Measurements from ENCODE around the gene SLC2A10.
A peak's percentile ranks its signal among the peaks of the same experiment; 100 is the strongest.

The SLC2A10 gene

DNA sequence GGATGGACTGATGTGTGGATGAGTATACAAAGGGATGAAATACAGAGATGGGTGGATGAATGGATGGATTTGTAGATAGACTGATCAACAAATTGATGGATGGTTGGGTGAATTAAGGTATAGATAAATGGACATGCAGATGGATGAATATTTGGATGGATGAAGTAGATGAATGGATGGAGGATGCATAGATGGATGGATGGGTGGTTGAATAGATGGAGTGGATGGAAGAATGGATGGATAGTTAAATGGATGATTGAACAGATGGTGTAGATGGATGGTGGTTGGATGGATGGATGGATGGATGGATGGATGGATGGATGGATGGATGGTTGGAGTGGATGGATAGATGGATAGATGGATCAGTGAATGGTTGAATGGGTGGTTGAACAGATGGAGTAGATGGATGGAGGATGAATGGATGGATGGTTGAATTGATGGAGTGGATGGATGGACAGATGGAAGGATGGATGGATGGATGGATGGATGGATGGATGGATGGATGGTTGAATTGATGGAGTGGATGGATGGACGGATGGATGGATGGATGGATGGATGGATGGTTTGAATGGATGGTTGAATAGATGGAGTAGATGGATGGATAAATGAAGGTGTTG is 15.0 kb downstream of the SLC2A10 start:
- no peak overlapping the region for H3K4me3 ChIP-seq (ENCODE audit: low read depth, low read length)
- DNase-seq (ENCODE audit: low read depth), result no peak
- TF ChIP-seq, protein P1, sequence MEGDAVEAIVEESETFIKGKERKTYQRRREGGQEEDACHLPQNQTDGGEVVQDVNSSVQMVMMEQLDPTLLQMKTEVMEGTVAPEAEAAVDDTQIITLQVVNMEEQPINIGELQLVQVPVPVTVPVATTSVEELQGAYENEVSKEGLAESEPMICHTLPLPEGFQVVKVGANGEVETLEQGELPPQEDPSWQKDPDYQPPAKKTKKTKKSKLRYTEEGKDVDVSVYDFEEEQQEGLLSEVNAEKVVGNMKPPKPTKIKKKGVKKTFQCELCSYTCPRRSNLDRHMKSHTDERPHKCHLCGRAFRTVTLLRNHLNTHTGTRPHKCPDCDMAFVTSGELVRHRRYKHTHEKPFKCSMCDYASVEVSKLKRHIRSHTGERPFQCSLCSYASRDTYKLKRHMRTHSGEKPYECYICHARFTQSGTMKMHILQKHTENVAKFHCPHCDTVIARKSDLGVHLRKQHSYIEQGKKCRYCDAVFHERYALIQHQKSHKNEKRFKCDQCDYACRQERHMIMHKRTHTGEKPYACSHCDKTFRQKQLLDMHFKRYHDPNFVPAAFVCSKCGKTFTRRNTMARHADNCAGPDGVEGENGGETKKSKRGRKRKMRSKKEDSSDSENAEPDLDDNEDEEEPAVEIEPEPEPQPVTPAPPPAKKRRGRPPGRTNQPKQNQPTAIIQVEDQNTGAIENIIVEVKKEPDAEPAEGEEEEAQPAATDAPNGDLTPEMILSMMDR (IDR thresholded peaks at IDR 0.05; ENCODE audit: control insufficient read depth, extremely low read depth, insufficient read depth), result no peak

DNA sequence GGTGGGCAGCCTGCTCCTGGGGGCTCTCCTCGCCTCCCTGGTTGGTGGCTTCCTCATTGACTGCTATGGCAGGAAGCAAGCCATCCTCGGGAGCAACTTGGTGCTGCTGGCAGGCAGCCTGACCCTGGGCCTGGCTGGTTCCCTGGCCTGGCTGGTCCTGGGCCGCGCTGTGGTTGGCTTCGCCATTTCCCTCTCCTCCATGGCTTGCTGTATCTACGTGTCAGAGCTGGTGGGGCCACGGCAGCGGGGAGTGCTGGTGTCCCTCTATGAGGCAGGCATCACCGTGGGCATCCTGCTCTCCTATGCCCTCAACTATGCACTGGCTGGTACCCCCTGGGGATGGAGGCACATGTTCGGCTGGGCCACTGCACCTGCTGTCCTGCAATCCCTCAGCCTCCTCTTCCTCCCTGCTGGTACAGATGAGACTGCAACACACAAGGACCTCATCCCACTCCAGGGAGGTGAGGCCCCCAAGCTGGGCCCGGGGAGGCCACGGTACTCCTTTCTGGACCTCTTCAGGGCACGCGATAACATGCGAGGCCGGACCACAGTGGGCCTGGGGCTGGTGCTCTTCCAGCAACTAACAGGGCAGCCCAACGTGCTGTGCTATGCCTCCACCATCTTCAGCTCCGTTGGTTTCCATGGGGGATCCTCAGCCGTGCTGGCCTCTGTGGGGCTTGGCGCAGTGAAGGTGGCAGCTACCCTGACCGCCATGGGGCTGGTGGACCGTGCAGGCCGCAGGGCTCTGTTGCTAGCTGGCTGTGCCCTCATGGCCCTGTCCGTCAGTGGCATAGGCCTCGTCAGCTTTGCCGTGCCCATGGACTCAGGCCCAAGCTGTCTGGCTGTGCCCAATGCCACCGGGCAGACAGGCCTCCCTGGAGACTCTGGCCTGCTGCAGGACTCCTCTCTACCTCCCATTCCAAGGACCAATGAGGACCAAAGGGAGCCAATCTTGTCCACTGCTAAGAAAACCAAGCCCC is 16.0 kb downstream of the SLC2A10 start:
- TF ChIP-seq, protein P1 (IDR thresholded peaks at IDR 0.05; ENCODE audit: control insufficient read depth, extremely low read depth, insufficient read depth), result no peak
- no peak overlapping the region for H3K4me3 ChIP-seq (ENCODE audit: low read depth, low read length)
- no peak for DNase-seq (ENCODE audit: low read depth)

DNA sequence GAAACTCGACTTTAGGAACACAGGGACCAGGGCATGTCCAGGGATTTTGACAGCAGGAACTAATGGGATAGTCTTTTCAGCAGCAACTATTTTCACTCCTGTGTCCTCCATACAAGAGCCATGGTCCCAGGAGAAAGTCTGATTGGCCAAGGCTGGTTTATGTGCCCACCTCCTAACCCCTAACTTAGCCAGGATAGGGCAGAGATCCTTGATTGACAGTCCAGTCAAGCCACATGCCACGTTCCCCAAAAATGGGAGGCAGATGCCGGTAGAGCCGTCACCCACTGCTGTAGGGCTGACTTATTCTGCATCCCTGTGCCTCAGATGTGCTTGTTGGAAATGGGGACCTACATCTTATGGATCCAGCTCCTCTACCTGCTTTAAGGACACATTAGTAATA is 22.3 kb downstream of the SLC2A10 start:
- TF ChIP-seq, protein P1 (IDR thresholded peaks at IDR 0.05; ENCODE audit: control insufficient read depth, extremely low read depth, insufficient read depth), result no peak
- no peak for DNase-seq (ENCODE audit: low read depth)
- H3K4me3 ChIP-seq (ENCODE audit: low read depth, low read length), result no peak overlapping the region

DNA sequence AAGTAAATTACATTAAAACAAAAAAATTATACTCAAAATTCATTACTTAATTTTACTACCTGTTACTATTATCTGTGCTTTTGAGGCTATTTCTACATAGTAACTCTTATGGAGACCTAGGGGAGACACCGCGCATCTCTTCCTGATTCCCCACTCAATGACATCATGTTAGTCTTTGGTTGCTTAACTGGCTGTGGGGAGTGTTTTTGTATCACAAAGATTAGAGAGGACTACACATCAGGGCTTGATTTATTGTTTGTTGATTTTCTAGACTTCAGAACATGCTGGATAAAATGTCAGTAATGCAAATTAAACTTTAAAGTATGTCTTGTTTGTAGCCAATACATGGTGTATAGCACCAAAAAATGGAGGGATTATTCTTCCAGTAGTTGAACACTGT is 26.0 kb downstream of the SLC2A10 start:
- TF ChIP-seq, protein P1 (IDR thresholded peaks at IDR 0.05; ENCODE audit: control insufficient read depth, extremely low read depth, insufficient read depth), result no peak
- H3K4me3 ChIP-seq (ENCODE audit: low read depth, low read length), result no peak overlapping the region
- DNase-seq (ENCODE audit: low read depth), result no peak

DNA sequence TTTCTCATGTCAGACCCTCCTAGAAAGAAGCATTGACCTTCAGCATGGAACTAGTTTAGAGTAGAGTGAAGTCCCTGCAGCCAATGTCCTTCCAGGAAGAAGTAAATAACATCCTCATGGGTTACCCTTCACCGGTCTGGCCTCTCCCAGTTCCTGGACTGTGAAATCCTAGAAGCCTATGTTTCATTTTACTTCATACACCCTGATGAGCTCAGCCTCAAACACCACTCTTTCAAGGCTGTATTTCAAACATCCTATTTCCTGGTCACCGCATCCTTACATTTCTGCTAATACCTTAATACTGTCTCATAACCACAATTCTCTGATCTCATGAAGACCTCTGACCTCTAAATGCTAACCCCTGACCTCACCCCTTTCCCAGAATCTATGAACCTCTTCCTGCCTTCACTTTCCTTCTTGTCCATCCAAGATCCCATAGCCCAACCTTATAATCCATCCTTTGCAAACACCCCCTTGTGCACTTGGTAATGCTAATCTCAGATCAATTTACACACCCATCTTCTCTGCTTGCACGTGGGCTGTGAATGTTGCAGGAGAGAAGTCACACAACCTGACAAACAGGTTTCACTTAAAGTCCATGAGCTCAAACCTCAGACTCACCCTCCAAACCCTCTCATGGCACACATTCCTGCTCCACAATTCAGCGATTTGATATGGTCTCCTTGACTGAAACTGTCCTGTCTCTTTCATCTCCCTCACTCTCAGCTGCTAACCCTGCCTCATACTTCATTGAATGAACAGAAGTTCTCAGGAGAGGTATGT is 30.2 kb downstream of the SLC2A10 start:
- TF ChIP-seq, protein P1 (IDR thresholded peaks at IDR 0.05; ENCODE audit: control insufficient read depth, extremely low read depth, insufficient read depth), result no peak
- DNase-seq (ENCODE audit: low read depth), result peak; percentile 50
- H3K4me3 ChIP-seq (ENCODE audit: low read depth, low read length), result no peak overlapping the region

DNA sequence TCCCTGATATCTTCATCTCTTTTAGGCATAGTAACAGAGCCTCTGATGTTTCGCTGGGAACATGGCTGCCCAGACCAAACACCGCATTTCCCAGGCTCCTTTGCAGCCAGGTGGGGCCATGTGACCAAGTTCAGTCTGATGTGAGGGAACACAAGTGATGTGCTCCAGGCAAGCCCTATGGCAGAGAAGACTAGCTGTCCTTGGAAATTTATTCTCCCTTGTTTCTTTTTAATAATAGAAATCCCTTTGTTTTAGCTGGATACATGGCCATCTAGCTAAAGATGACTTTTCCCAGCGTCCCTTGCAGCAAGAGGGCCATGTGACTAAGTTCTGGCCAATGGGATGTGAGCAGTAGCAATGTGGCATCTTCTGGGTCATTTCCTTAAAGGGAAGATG is 30.8 kb downstream of the SLC2A10 start:
- no peak overlapping the region for H3K4me3 ChIP-seq (ENCODE audit: low read depth, low read length)
- no peak for DNase-seq (ENCODE audit: low read depth)
- TF ChIP-seq, protein P1 (IDR thresholded peaks at IDR 0.05; ENCODE audit: control insufficient read depth, extremely low read depth, insufficient read depth), result no peak

All from LNCaP clone FGC (cell line).